Spleen (tissue), 7 donors: ENCODE results near the gene PRSS27.

Source experiments
- CTCF ChIP-seq, 11 experiments: fragments of 200-600 bp in 7 of 11; fragments of 450-650 bp in 4 of 11; sonication (generic) in 4 of 11; IDR thresholded peaks in 8 of 11; conservative IDR thresholded peaks in 3 of 11; 1 replicate in 7 of 11; 2 replicates in 4 of 11; pipeline versions ENCODE4 v1.4.0 to v1.8.0; 2016 to 2021; ENCODE audit warnings: antibody characterized with exemption in 11 of 11, inconsistent platforms in 4 of 11, mild to moderate bottlenecking in 1 of 11
- POLR2A ChIP-seq, 3 donors: fragments of 450-650 bp; IDR thresholded peaks; one replicate each; pipeline ENCODE4 v1.5.1; 2017; ENCODE audit warnings: antibody characterized with exemption in 3 of 3, mild to moderate bottlenecking in 1 of 3
- donor health status: DM: no; HTN: no; CAD: no; lungs with moderate emphysema.
- donor health status: DM: no; HTN: no; CAD: no.
- donor health status: DM: no; HTN: no; CAD: no.

GRCh38 chr16:2698103-2698870 is 21.7 kb downstream of the PRSS27 start:
- no peak for TF ChIP-seq CTCF (IDR thresholded peaks at IDR 0.05 in 8 of 11, conservative IDR thresholded peaks at IDR 0.05 in 3 of 11)
- no peak for TF ChIP-seq POLR2A (IDR thresholded peaks at IDR 0.05)
